NCI-H748 (cell line): ENCODE results near the gene RAB11FIP3.
"Not testable (repeated sequence)": the region's sequence is repeated elsewhere in the genome, so short reads cannot be mapped to it uniquely, and the experiment has no call there.

ENCODE experiments used
- DNase-seq: peaks from one replicate; lab custom pipeline; 2025; ENCODE audit not compliant: unreplicated experiment; lab: John Stamatoyannopoulos, UW

The RAB11FIP3 gene

GRCh38 chr16:425082-425718, at the start of gene RAB11FIP3:
Gene RAB11FIP3, plus strand, starts transcription at chr16:425649. Its CDS starts 358 bp downstream, at chr16:426007.
- peak; percentile 80 for DNase-seq

- DNase-seq = no peak
Measured at GRCh38 chr16:375927-376816, 49.3 kb upstream of the RAB11FIP3 start.

GRCh38 chr16:376817-377418, 48.5 kb upstream of the RAB11FIP3 start:
- DNase-seq = no peak

GRCh38 chr16:377419-377951, 48.0 kb upstream of the RAB11FIP3 start:
- DNase-seq = no peak

- DNase-seq = not testable (repeated sequence)
Measured at GRCh38 chr16:378113-378820, 47.2 kb upstream of the RAB11FIP3 start.

GRCh38 chr16:378821-379182, 46.6 kb upstream of the RAB11FIP3 start:
- DNase-seq = no peak

GRCh38 chr16:379183-379960, 46.1 kb upstream of the RAB11FIP3 start:
- DNase-seq = peak; percentile 73

- no peak for DNase-seq
Measured at GRCh38 chr16:379961-380761, 45.3 kb upstream of the RAB11FIP3 start.

- DNase-seq = no peak
Measured at GRCh38 chr16:380762-381011, 44.8 kb upstream of the RAB11FIP3 start.

GRCh38 chr16:381012-381788, 44.2 kb upstream of the RAB11FIP3 start:
- peak; percentile 46 for DNase-seq

- peak; percentile 52 for DNase-seq
Measured at GRCh38 chr16:381789-382717, 43.4 kb upstream of the RAB11FIP3 start, which contains the start of gene PGAP6. Gene PGAP6, minus strand, starts transcription at chr16:381978. Its CDS starts 157 bp downstream, at chr16:381821.

GRCh38 chr16:383326-384051, 42.0 kb upstream of the RAB11FIP3 start:
- peak; percentile 78 for DNase-seq

- DNase-seq = no peak
Measured at GRCh38 chr16:386641-387156, 38.8 kb upstream of the RAB11FIP3 start.

GRCh38 chr16:387761-388666, 37.4 kb upstream of the RAB11FIP3 start:
- DNase-seq = not testable (repeated sequence)

GRCh38 chr16:389352-389751, 36.1 kb upstream of the RAB11FIP3 start:
- no peak for DNase-seq

- peak; percentile 53 for DNase-seq
Measured at GRCh38 chr16:391885-392335, 33.5 kb upstream of the RAB11FIP3 start.
